A673 (cell line): ENCODE measurements around the gene DOCK10. TPM values are rescaled to one million over a fixed set of nuclear protein-coding genes. Genes with fewer than 3 reads are reported as not detected.

Experiments
- BruUV-seq: library from RNA; stranded (reverse); fragments of 400-500 nt; replicated peaks from 2 replicates; lab custom pipeline; 2021; lab: Mats Ljungman, UMichigan
- CTCF ChIA-PET: fragments of 300-600 bp; sonication (Branson Sonifier 250); formaldehyde crosslinking; loops from one replicate; lab custom pipeline; 2022; ENCODE audit warnings: antibody characterized with exemption; lab: Charles Lee
- POLR2A ChIA-PET: fragments of 300-600 bp; sonication (Branson Sonifier 250); formaldehyde crosslinking; loops from one replicate; lab custom pipeline; 2022; ENCODE audit warnings: antibody characterized with exemption; ENCODE audit not compliant: low non-redundant PET; lab: Charles Lee
- DNase-seq: peaks from one replicate; pipeline ENCODE4 v3.0.0-alpha.2; 2015; ENCODE audit warnings: low spot score
- H3K27ac ChIP-seq: fragments of 200-600 bp; sonication (generic); 2 replicates; pipeline ENCODE4 v1.5.1; 2016; ENCODE audit warnings: mixed run types, low read depth, mild to moderate bottlenecking, mixed read lengths, antibody characterized with exemption, low read length; ENCODE audit not compliant: poor library complexity, severe bottlenecking
- H3K27me3 ChIP-seq: fragments of 200-600 bp; sonication (generic); replicated peaks from 2 replicates; pipeline ENCODE4 v1.6.1; 2017; ENCODE audit warnings: mixed run types, low read depth, mild to moderate bottlenecking, mixed read lengths, antibody characterized with exemption, low read length; ENCODE audit not compliant: insufficient read depth, poor library complexity
- H3K36me3 ChIP-seq: fragments of 200-600 bp; sonication (generic); 2 replicates; pipeline ENCODE4 v1.6.1; 2016; ENCODE audit warnings: mixed run types, mild to moderate bottlenecking, mixed read lengths, antibody characterized with exemption, low read length; ENCODE audit not compliant: insufficient read depth, poor library complexity, severe bottlenecking
- H3K4me1 ChIP-seq: fragments of 200-600 bp; sonication (generic); 2 replicates; pipeline ENCODE4 v1.6.1; 2017; ENCODE audit warnings: mixed run types, mild to moderate bottlenecking, mixed read lengths, antibody characterized with exemption, low read length; ENCODE audit not compliant: insufficient read depth, poor library complexity, severe bottlenecking
- H3K4me3 ChIP-seq: fragments of 200-600 bp; sonication (generic); 2 replicates; pipeline ENCODE4 v1.5.1; 2016; ENCODE audit warnings: low read depth, mixed run types, mild to moderate bottlenecking, mixed read lengths, low read length; ENCODE audit not compliant: poor library complexity, severe bottlenecking
- H3K9me3 ChIP-seq: fragments of 200-600 bp; sonication (generic); 2 replicates; pipeline ENCODE4 v1.6.1; 2016; ENCODE audit warnings: mixed run types, low read depth, mild to moderate bottlenecking, mixed read lengths, antibody characterized with exemption, low read length; ENCODE audit not compliant: poor library complexity, severe bottlenecking
- CTCF ChIP-seq: fragments of 300-800, 200-600 bp; sonication (generic); conservative IDR thresholded peaks from 2 replicates; pipeline ENCODE4 v1.5.1; 2017; ENCODE audit warnings: low read depth, mild to moderate bottlenecking, antibody characterized with exemption, low read length, moderate library complexity, mixed read lengths
- EZH2 ChIP-seq: fragments of 200-600 bp; sonication (generic); IDR thresholded peaks from 2 replicates; pipeline ENCODE4 v1.6.1; 2017; ENCODE audit warnings: borderline replicate concordance, low read depth, mild to moderate bottlenecking, mixed read lengths, antibody characterized with exemption, low read length; ENCODE audit not compliant: poor library complexity, severe bottlenecking
- intact Hi-C: fragments of 100-400 bp; cut with micrococcal nuclease; formaldehyde crosslinking; loops from one replicate; pipeline ENCODE4 v1.10.0; 2022; ENCODE audit not compliant: unreplicated experiment
- total RNA-seq: library from RNA; stranded (reverse); gene quantifications from 2 replicates; pipeline ENCODE4 v1.2.3, GENCODE V29; 2021

DOCK10 gene
- total RNA-seq, 1 experiment from 2014 or later, result 5.1 TPM

- DNase-seq, result no peak
- intact Hi-C loops, result no loop called here
- H3K27ac ChIP-seq, result no peak overlapping the region
- BruUV-seq, result no TSS peak
- H3K4me3 ChIP-seq, result no peak overlapping the region
- H3K27me3 ChIP-seq, result no peaks in the 10 kb centered on the region
- ChIA-PET POLR2A (no interaction called here), CTCF (no interaction called here)
- H3K4me1 ChIP-seq, result no peaks in the 10 kb centered on the region
- TF ChIP-seq EZH2 (no peak), CTCF (no peak)
- no peaks in the 10 kb centered on the region for H3K36me3 ChIP-seq
- H3K9me3 ChIP-seq, result no peaks in the 10 kb centered on the region
Observed at GRCh38 chr2:224832207-224832606, 210.1 kb downstream of the DOCK10 start.

- no peaks in the 10 kb centered on the region for H3K36me3 ChIP-seq
- ChIA-PET POLR2A (no interaction called here), CTCF (no interaction called here)
- no peak overlapping the region for H3K4me3 ChIP-seq
- H3K9me3 ChIP-seq, result no peaks in the 10 kb centered on the region
- TF ChIP-seq CTCF (no peak), EZH2 (no peak)
- H3K27ac ChIP-seq, result no peak overlapping the region
- intact Hi-C loops, result no loop called here
- no peaks in the 10 kb centered on the region for H3K27me3 ChIP-seq
- no peaks in the 10 kb centered on the region for H3K4me1 ChIP-seq
- BruUV-seq, result no TSS peak
- DNase-seq, result no peak
Observed at GRCh38 chr2:224831530-224831929, 210.7 kb downstream of the DOCK10 start.

GRCh38 chr2:224820283-224820991 is 221.8 kb downstream of the DOCK10 start:
- intact Hi-C loops, result no loop called here
- no TSS peak for BruUV-seq
- Histone ChIP-seq H3K4me1 (no peaks in the 10 kb centered on the region), H3K9me3 (no peaks in the 10 kb centered on the region), H3K27ac (no peak overlapping the region), H3K36me3 (no peaks in the 10 kb centered on the region), H3K27me3 (no peaks in the 10 kb centered on the region), H3K4me3 (no peak overlapping the region)
- DNase-seq, result no peak
- POLR2A ChIA-PET, result no interaction called here
- CTCF ChIA-PET, result no interaction called here
- TF ChIP-seq EZH2 (no peak), CTCF (no peak)
